ENCODE results near the gene MYH10. TPM values are rescaled to one million over a fixed set of nuclear protein-coding genes. Genes with fewer than 3 reads are reported as not detected.

The MYH10 gene
- total RNA-seq, 1 experiment from 2014 or later: 71.6 TPM

Small RNA genes lying within 50 kb of the gene (small RNA-seq; reads per million reads assigned to genes)
- 0 reads per million in 2 experiments for gene RNU7-43P

Other genes with a start within 250 kb of the MYH10 start
- 4,937 and 5,030 TPM in 2 replicates for gene RPL26, start 247.5 kb downstream of the MYH10 start, total RNA-seq (2014; rRNA removed; shearing (Covaris generic))
- gene RNF222, start 232.9 kb downstream of the MYH10 start, total RNA-seq (2014; rRNA removed; shearing (Covaris generic)): not detected in 2 replicates
- gene NDEL1, start 194.8 kb downstream of the MYH10 start, total RNA-seq (2014; rRNA removed; shearing (Covaris generic)): 27.7 and 28.6 TPM in 2 replicates
- not detected in 2 replicates for gene CCDC42, start 114.1 kb upstream of the MYH10 start, total RNA-seq (2014; rRNA removed; shearing (Covaris generic))
- not detected in 2 replicates for gene SPDYE4, start 127.8 kb upstream of the MYH10 start, total RNA-seq (2014; rRNA removed; shearing (Covaris generic))
- not detected in 2 replicates for gene MFSD6L, start 168.6 kb upstream of the MYH10 start, total RNA-seq (2014; rRNA removed; shearing (Covaris generic))
- 0.05 TPM in 1 of 2 replicates, not detected in the other for gene PIK3R6, start 236.9 kb upstream of the MYH10 start, total RNA-seq (2014; rRNA removed; shearing (Covaris generic))

All from SK-MEL-5 (cell line).